ENCODE data around the gene RGS1. TPM values are rescaled to one million over a fixed set of nuclear protein-coding genes. Genes with fewer than 3 reads are reported as not detected.

RGS1 gene
- total RNA-seq, 1 experiment from 2014 or later: not detected

- intact Hi-C loops (cut with micrococcal nuclease; ENCODE audit: unreplicated experiment): loop anchor here (5.0 kb wide), 1 partner anchor 52 kb away; no protein-coding TSS in a partner anchor
- Histone ChIP-seq H4K20me1 (ENCODE audit: insufficient read depth) (no peaks in the 10 kb centered on the region), H2AFZ (no peak overlapping the region), H3K4me1 (replicated peaks; ENCODE audit: insufficient read depth) (no peaks in the 10 kb centered on the region), H3K9me2 (ENCODE audit: insufficient read depth) (no peaks in the 10 kb centered on the region; the same call in 1 of the 2 replicates), H3F3A (ENCODE audit: insufficient read depth, low read depth) (no peaks in the 10 kb centered on the region), H3K36me3 (ENCODE audit: low read depth) (no peaks in the 10 kb centered on the region), H3K9me3 (ENCODE audit: insufficient read depth, low read depth) (no peaks in the 10 kb centered on the region), H3K4me3 (no peak overlapping the region), H3K27ac (no peak overlapping the region), H3K79me2 (ENCODE audit: low read depth) (no peaks in the 10 kb centered on the region), H3K4me2 (no peak overlapping the region), H3K27me3 (ENCODE audit: insufficient read depth, low read depth) (no peaks in the 10 kb centered on the region)
- BruUV-seq (replicated peaks): no TSS peak
- DNase-seq: no peak
- POLR2A ChIA-PET (ENCODE audit: unreplicated experiment): no interaction called here
- CTCF ChIA-PET: no interaction called here
- TF ChIP-seq, protein P1, sequence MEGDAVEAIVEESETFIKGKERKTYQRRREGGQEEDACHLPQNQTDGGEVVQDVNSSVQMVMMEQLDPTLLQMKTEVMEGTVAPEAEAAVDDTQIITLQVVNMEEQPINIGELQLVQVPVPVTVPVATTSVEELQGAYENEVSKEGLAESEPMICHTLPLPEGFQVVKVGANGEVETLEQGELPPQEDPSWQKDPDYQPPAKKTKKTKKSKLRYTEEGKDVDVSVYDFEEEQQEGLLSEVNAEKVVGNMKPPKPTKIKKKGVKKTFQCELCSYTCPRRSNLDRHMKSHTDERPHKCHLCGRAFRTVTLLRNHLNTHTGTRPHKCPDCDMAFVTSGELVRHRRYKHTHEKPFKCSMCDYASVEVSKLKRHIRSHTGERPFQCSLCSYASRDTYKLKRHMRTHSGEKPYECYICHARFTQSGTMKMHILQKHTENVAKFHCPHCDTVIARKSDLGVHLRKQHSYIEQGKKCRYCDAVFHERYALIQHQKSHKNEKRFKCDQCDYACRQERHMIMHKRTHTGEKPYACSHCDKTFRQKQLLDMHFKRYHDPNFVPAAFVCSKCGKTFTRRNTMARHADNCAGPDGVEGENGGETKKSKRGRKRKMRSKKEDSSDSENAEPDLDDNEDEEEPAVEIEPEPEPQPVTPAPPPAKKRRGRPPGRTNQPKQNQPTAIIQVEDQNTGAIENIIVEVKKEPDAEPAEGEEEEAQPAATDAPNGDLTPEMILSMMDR (conservative IDR thresholded peaks at IDR 0.05): no peak
- TF ChIP-seq EZH2 (IDR thresholded peaks at IDR 0.05; ENCODE audit: low read depth): no peak
These were observed 1.5 kb upstream of the RGS1 start for GRCh38 chr1:192574073-192574472.

GRCh38 chr1:192576190-192577144 is 894 bp downstream of the RGS1 start:
- Histone ChIP-seq H3K4me1 (replicated peaks; ENCODE audit: insufficient read depth) (no peaks in the 10 kb centered on the region), H3K27me3 (ENCODE audit: insufficient read depth, low read depth) (no peaks in the 10 kb centered on the region), H3K9me2 (ENCODE audit: insufficient read depth) (no peaks in the 10 kb centered on the region; the same call in 1 of the 2 replicates), H3K36me3 (ENCODE audit: low read depth) (no peaks in the 10 kb centered on the region), H2AFZ (no peak overlapping the region), H3K79me2 (ENCODE audit: low read depth) (no peaks in the 10 kb centered on the region), H3K4me2 (no peak overlapping the region), H3K9me3 (ENCODE audit: insufficient read depth, low read depth) (no peaks in the 10 kb centered on the region), H3K4me3 (no peak overlapping the region), H4K20me1 (ENCODE audit: insufficient read depth) (no peaks in the 10 kb centered on the region), H3F3A (ENCODE audit: insufficient read depth, low read depth) (no peaks in the 10 kb centered on the region), H3K27ac (no peak overlapping the region)
- TF ChIP-seq, protein P1 (conservative IDR thresholded peaks at IDR 0.05): no peak
- TF ChIP-seq EZH2 (IDR thresholded peaks at IDR 0.05; ENCODE audit: low read depth): no peak
- CTCF ChIA-PET: no interaction called here
- no TSS peak for BruUV-seq (replicated peaks)
- intact Hi-C loops (cut with micrococcal nuclease; ENCODE audit: unreplicated experiment): no loop called here
- POLR2A ChIA-PET (ENCODE audit: unreplicated experiment): no interaction called here
- DNase-seq: no peak

- Histone ChIP-seq H3F3A (ENCODE audit: insufficient read depth, low read depth) (no peaks in the 10 kb centered on the region), H3K36me3 (ENCODE audit: low read depth) (no peaks in the 10 kb centered on the region), H3K4me3 (no peak overlapping the region), H3K9me3 (ENCODE audit: insufficient read depth, low read depth) (no peaks in the 10 kb centered on the region), H2AFZ (no peak overlapping the region), H3K79me2 (ENCODE audit: low read depth) (no peaks in the 10 kb centered on the region), H3K9me2 (ENCODE audit: insufficient read depth) (no peaks in the 10 kb centered on the region; the same call in 1 of the 2 replicates), H3K27me3 (ENCODE audit: insufficient read depth, low read depth) (no peaks in the 10 kb centered on the region), H4K20me1 (ENCODE audit: insufficient read depth) (no peaks in the 10 kb centered on the region), H3K4me1 (replicated peaks; ENCODE audit: insufficient read depth) (no peaks in the 10 kb centered on the region), H3K4me2 (no peak overlapping the region), H3K27ac (no peak overlapping the region)
- CTCF ChIA-PET: no interaction called here
- BruUV-seq (replicated peaks): no TSS peak
- DNase-seq: no peak
- TF ChIP-seq EZH2 (IDR thresholded peaks at IDR 0.05; ENCODE audit: low read depth): no peak
- TF ChIP-seq, protein P1 (conservative IDR thresholded peaks at IDR 0.05): no peak
- POLR2A ChIA-PET (ENCODE audit: unreplicated experiment): no interaction called here
- intact Hi-C loops (cut with micrococcal nuclease; ENCODE audit: unreplicated experiment): no loop called here
These were observed 1.9 kb downstream of the RGS1 start for GRCh38 chr1:192577145-192578140.

All from PC-9 (cell line).